Vagina (tissue), 2 donors: ENCODE results near the gene BEX4.
"Not testable (repeated sequence)": the region's sequence is repeated elsewhere in the genome, so short reads cannot be mapped to it uniquely, and the experiment has no call there.

ENCODE experiments used
- CTCF ChIP-seq, 3 experiments: fragments of 450-650 bp in 2 of 3; fragments of 200-600 bp in 1 of 3; sonication (generic) in 1 of 3; IDR thresholded peaks; one replicate each; pipeline ENCODE4 v1.5.1; 2017 to 2019; ENCODE audit warnings: antibody characterized with exemption in 3 of 3, mild to moderate bottlenecking in 2 of 3, moderate library complexity in 2 of 3
- POLR2AphosphoS5 ChIP-seq, 2 donors: sonication (generic); formaldehyde crosslinking; IDR thresholded peaks; one replicate each; pipeline ENCODE4 v1.9.0; 2017; ENCODE audit warnings: antibody characterized with exemption in 2 of 2, mild to moderate bottlenecking in 2 of 2, low read depth in 1 of 2; ENCODE audit not compliant: insufficient read depth in 1 of 2

- not testable (repeated sequence) for TF ChIP-seq CTCF (IDR thresholded peaks at IDR 0.05); POLR2AphosphoS5 (IDR thresholded peaks at IDR 0.05; ENCODE audit: insufficient read depth in 1 of 2, low read depth in 1 of 2)
These were observed 20.7 kb downstream of the BEX4 start for GRCh38 chrX:103235608-103236007.
